ENCODE results near the gene NAV2.

DNA sequence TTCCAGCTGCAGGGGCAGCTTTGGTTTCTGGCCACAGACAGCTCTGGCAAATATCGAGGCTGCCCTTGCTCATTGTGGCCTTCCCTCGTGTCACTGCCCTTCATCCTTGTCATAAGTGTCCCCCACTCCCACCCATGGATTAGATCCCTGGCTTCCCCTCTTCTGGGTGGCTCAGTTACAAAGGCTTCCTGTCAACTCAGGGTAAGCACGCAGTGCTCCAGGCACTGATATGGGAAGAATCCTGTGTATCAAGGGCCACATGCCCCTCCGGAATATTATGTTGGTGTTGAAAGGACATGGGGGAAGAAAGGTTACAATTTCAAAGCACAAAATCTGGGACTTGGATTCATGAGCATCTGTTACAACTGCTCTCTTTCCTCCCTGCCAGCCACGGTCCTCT lies 319.5 kb downstream of the NAV2 start:
- TF ChIP-seq, protein P1, sequence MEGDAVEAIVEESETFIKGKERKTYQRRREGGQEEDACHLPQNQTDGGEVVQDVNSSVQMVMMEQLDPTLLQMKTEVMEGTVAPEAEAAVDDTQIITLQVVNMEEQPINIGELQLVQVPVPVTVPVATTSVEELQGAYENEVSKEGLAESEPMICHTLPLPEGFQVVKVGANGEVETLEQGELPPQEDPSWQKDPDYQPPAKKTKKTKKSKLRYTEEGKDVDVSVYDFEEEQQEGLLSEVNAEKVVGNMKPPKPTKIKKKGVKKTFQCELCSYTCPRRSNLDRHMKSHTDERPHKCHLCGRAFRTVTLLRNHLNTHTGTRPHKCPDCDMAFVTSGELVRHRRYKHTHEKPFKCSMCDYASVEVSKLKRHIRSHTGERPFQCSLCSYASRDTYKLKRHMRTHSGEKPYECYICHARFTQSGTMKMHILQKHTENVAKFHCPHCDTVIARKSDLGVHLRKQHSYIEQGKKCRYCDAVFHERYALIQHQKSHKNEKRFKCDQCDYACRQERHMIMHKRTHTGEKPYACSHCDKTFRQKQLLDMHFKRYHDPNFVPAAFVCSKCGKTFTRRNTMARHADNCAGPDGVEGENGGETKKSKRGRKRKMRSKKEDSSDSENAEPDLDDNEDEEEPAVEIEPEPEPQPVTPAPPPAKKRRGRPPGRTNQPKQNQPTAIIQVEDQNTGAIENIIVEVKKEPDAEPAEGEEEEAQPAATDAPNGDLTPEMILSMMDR (optimal IDR thresholded peaks at IDR 0.05 in 1 of 3, IDR thresholded peaks at IDR 0.05 in 1 of 3, conservative IDR thresholded peaks at IDR 0.05 in 1 of 3; ENCODE audit: extremely low read depth in 1 of 3, insufficient read depth in 2 of 3, low read length in 3 of 3): no peak
- no peak for TF ChIP-seq EZH2 (IDR thresholded peaks at IDR 0.05; ENCODE audit: low read length)
